MM.1S (cell line): ENCODE results near the gene KRR1.
"Not testable (repeated sequence)": the region's sequence is repeated elsewhere in the genome, so short reads cannot be mapped to it uniquely, and the experiment has no call there.

Source experiments
- DNase-seq: peaks from one replicate; pipeline ENCODE4 v3.0.0-alpha.2; 2015
- H2AFZ ChIP-seq: fragments of 300-600 bp; sonication (generic); 2 replicates; pipeline ENCODE4 v1.6.0; 2016; ENCODE audit warnings: antibody characterized with exemption, low read length
- H3F3A ChIP-seq: fragments of 300-600 bp; sonication (generic); 2 replicates; pipeline ENCODE4 v1.6.1; 2016; ENCODE audit warnings: mild to moderate bottlenecking, antibody characterized with exemption, low read length, moderate library complexity, mixed read lengths; ENCODE audit not compliant: insufficient read depth
- H3K27ac ChIP-seq: fragments of 300-600 bp; sonication (generic); 2 replicates; pipeline ENCODE4 v1.5.1; 2016; ENCODE audit warnings: mild to moderate bottlenecking, low read length
- H3K27me3 ChIP-seq: fragments of 300-600 bp; sonication (generic); replicated peaks from 2 replicates; pipeline ENCODE4 v1.6.0; 2016; ENCODE audit warnings: low read length; ENCODE audit not compliant: insufficient read depth
- H3K36me3 ChIP-seq: fragments of 300-600 bp; sonication (generic); replicated peaks from 2 replicates; pipeline ENCODE4 v1.6.1; 2016; ENCODE audit warnings: mild to moderate bottlenecking, low read length, mixed read lengths; ENCODE audit not compliant: insufficient read depth
- H3K4me1 ChIP-seq: fragments of 300-600 bp; sonication (generic); 2 replicates; pipeline ENCODE4 v1.6.1; 2016; ENCODE audit warnings: low read length, mixed read lengths
- H3K4me2 ChIP-seq: fragments of 300-600 bp; sonication (generic); 2 replicates; pipeline ENCODE4 v1.6.0; 2016; ENCODE audit warnings: low read depth, low read length
- H3K4me3 ChIP-seq: fragments of 300-600 bp; sonication (generic); 2 replicates; pipeline ENCODE4 v1.5.1; 2016; ENCODE audit warnings: low read length, mixed read lengths
- H3K79me2 ChIP-seq: fragments of 300-600 bp; sonication (generic); 2 replicates; pipeline ENCODE4 v1.6.1; 2016; ENCODE audit warnings: mixed run types, low read length, mixed read lengths
- H3K9ac ChIP-seq: fragments of 300-600 bp; sonication (generic); 2 replicates; pipeline ENCODE4 v1.6.1; 2016; ENCODE audit warnings: low read length, mixed read lengths
- H3K9me2 ChIP-seq: fragments of 300-600 bp; sonication (generic); replicated peaks from 2 replicates; pipeline ENCODE4 v1.6.1; 2016; ENCODE audit warnings: mild to moderate bottlenecking, low read length, mixed read lengths; ENCODE audit not compliant: insufficient read depth
- H3K9me3 ChIP-seq: fragments of 300-600 bp; sonication (generic); replicated peaks from 2 replicates; pipeline ENCODE4 v1.6.1; 2016; ENCODE audit warnings: mild to moderate bottlenecking, low read length, mixed read lengths; ENCODE audit not compliant: insufficient read depth
- H4K20me1 ChIP-seq: fragments of 300-600 bp; sonication (generic); 2 replicates; pipeline ENCODE4 v1.6.1; 2016; ENCODE audit warnings: mild to moderate bottlenecking, low read length, moderate library complexity, mixed read lengths; ENCODE audit not compliant: insufficient read depth
- CTCF ChIP-seq: fragments of 300-600 bp; sonication (generic); IDR thresholded peaks from 2 replicates; pipeline ENCODE4 v1.5.1; 2016; ENCODE audit warnings: antibody characterized with exemption, low read length, mixed read lengths
- EZH2 ChIP-seq: fragments of 300-600 bp; sonication (generic); optimal IDR thresholded peaks from 2 replicates; pipeline ENCODE3; 2017; ENCODE audit warnings: low read depth, mild to moderate bottlenecking, antibody characterized with exemption, low read length, mixed read lengths
- EZH2phosphoT487 ChIP-seq: fragments of 300-600 bp; sonication (generic); IDR thresholded peaks from 2 replicates; pipeline ENCODE4 v1.6.1; 2018; ENCODE audit warnings: antibody characterized with exemption, low read length

The KRR1 gene

GRCh38 chr12:75526655-75527511, 15.5 kb upstream of the KRR1 start:
- H4K20me1 ChIP-seq, result no peaks in the 10 kb centered on the region
- peak; percentile 78 for DNase-seq
- no peak overlapping the region for H3K9ac ChIP-seq
- H3K4me3 ChIP-seq, result no peak overlapping the region
- no peaks in the 10 kb centered on the region for H3K27me3 ChIP-seq
- H3K9me2 ChIP-seq, result no peaks in the 10 kb centered on the region
- H3K36me3 ChIP-seq, result no peaks in the 10 kb centered on the region
- H3K4me2 ChIP-seq, result peak overlapping the region; percentile 59; the same call in 1 of the 2 replicates
- H2AFZ ChIP-seq, result no peak overlapping the region
- no peaks in the 10 kb centered on the region for H3K9me3 ChIP-seq
- no peaks in the 10 kb centered on the region for H3K79me2 ChIP-seq
- TF ChIP-seq EZH2phosphoT487 (no peak), CTCF (peak; percentile 72), EZH2 (no peak)
- H3F3A ChIP-seq, result peaks cover 9% of the 10 kb centered on the region
- 0 out of 2 replicates have a peak, but pooled peaks cover 3% of the 10 kb centered on the region for H3K4me1 ChIP-seq
- peak overlapping the region; percentile 38; the same call in 1 of the 2 replicates for H3K27ac ChIP-seq

GRCh38 chr12:75525263-75525662, 13.9 kb upstream of the KRR1 start:
- Histone ChIP-seq H3K4me3 (no peak overlapping the region), H3F3A (peaks cover 9% of the 10 kb centered on the region), H4K20me1 (no peaks in the 10 kb centered on the region), H3K4me1 (0 out of 2 replicates have a peak, but pooled peaks cover 3% of the 10 kb centered on the region), H3K9me2 (no peaks in the 10 kb centered on the region), H3K27me3 (no peaks in the 10 kb centered on the region), H3K36me3 (no peaks in the 10 kb centered on the region), H3K27ac (no peak overlapping the region), H3K79me2 (no peaks in the 10 kb centered on the region), H3K9me3 (no peaks in the 10 kb centered on the region), H3K9ac (no peak overlapping the region), H3K4me2 (no peak overlapping the region), H2AFZ (no peak overlapping the region)
- TF ChIP-seq EZH2phosphoT487, result no peak
- no peak for TF ChIP-seq EZH2
- no peak for TF ChIP-seq CTCF
- DNase-seq, result no peak

- not testable (repeated sequence) for H3K9me3 ChIP-seq, H3K4me1 ChIP-seq, H3K79me2 ChIP-seq, H3F3A ChIP-seq, H2AFZ ChIP-seq, H3K4me2 ChIP-seq, H3K36me3 ChIP-seq, H3K4me3 ChIP-seq, H3K9ac ChIP-seq, H3K27me3 ChIP-seq, H3K27ac ChIP-seq, H4K20me1 ChIP-seq, H3K9me2 ChIP-seq, DNase-seq
These were observed 10.7 kb upstream of the KRR1 start for GRCh38 chr12:75522124-75522523.

GRCh38 chr12:75521224-75521623, 9.8 kb upstream of the KRR1 start:
- H3K79me2 ChIP-seq, DNase-seq, H2AFZ ChIP-seq, H3K27ac ChIP-seq, H3F3A ChIP-seq, H3K27me3 ChIP-seq, H4K20me1 ChIP-seq, H3K9ac ChIP-seq, H3K9me2 ChIP-seq, H3K36me3 ChIP-seq, H3K4me2 ChIP-seq, H3K9me3 ChIP-seq, H3K4me1 ChIP-seq, H3K4me3 ChIP-seq: not testable (repeated sequence)
